Peyer's patch (tissue), 4 donors: ENCODE data around the gene H2BK1.

ENCODE experiments used
- CTCF ChIP-seq, 6 experiments: fragments of 450-650 bp in 4 of 6; fragments of 200-600 bp in 2 of 6; sonication (generic) in 1 of 6; IDR thresholded peaks; one replicate each; pipeline ENCODE4 v1.5.1; 2017 to 2019; ENCODE audit warnings: antibody characterized with exemption in 6 of 6, mild to moderate bottlenecking in 3 of 6, moderate library complexity in 1 of 6
- POLR2A ChIP-seq, 2 donors: fragments of 450-650 bp; IDR thresholded peaks; one replicate each; pipeline ENCODE4 v1.5.1; 2017; ENCODE audit warnings: antibody characterized with exemption in 2 of 2, mild to moderate bottlenecking in 2 of 2, moderate library complexity in 2 of 2

- TF ChIP-seq POLR2A (IDR thresholded peaks at IDR 0.05), result no peak
- no peak for TF ChIP-seq CTCF (IDR thresholded peaks at IDR 0.05)
These were observed 41.6 kb upstream of the H2BK1 start for GRCh38 chr7:151251689-151252560.
